GM04504 (cell line): ENCODE results near the gene TRIM7.
A peak's percentile ranks its signal among the peaks of the same experiment; 100 is the strongest.

Experiments
- DNase-seq: peaks from one replicate; pipeline ENCODE4 v3.0.0-alpha.2; 2012; ENCODE audit warnings: low read depth

Gene TRIM7

DNA sequence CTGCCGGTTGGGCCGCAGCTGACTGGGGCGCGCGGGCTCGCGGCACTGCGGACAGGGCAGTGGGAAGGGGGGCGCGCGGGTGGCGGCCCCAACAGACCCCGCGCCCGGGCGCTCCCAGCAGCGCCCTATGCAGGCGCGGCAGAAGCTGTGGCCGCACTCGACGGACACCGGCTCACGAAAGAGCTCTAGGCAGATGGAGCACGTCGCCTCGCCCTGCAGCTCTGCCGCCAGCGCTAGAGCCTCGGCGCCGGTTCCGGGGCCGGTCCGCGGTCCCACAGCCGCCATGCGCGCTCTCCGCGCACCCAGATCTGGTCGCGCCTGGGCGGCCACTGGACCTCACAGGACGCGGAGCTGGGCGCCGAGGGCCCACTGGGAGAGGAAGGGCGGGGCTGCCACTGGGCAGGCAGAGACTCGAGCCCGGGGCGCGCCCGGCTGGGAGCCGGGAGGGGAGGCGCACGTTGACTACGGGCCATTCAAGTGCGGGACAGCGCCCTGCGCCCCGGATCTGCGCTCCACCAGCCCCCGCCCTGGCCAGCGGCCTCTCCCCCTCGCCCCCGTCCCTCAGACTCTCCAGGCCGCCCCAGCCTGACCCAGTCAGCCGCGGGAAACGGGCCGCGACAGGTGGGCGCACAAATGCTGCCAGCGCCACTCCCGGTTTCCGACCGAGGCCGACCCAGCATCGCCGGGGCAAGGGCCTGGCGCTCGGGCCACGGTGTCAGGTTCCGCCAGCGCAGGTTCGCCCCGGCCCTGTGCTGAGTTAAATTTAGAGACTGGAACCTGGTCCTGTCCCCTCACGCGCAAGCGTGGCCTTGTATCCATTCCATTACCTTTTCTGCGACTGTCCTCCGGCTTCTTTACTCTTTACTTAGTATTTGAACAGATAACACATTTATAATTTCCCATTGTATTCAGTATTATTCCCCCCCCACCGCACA, at the start of gene TRIM7:
Gene TRIM7, minus strand, starts transcription at position 371 of the 935 bp plus-strand sequence. Its CDS starts 86 bp downstream, at position 285.
- DNase-seq = no peak

DNA sequence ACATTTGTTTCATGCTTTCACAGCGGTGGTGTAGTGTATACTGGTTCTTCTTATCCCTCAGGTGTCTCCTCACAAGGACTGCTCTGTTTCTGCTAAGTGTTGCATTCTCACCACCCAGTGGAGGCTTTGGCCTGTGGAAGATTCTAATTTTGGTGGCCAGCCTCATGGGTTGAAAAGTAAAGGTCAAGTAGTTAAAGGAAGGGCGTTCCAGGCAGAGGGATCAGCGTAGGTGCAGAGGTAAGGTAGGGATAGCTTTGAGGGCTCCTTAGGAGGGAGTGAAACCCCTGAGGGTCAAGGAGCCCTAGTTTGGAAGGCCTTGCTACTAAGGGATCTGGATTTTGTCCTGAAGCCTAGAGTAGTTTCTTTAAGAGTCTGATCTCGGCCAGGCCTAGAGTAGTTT, 43.3 kb upstream of the TRIM7 start:
- no peak for DNase-seq

GRCh38 chr5:181246276-181247049, 41.5 kb upstream of the TRIM7 start:
- DNase-seq = peak; percentile 81

DNA sequence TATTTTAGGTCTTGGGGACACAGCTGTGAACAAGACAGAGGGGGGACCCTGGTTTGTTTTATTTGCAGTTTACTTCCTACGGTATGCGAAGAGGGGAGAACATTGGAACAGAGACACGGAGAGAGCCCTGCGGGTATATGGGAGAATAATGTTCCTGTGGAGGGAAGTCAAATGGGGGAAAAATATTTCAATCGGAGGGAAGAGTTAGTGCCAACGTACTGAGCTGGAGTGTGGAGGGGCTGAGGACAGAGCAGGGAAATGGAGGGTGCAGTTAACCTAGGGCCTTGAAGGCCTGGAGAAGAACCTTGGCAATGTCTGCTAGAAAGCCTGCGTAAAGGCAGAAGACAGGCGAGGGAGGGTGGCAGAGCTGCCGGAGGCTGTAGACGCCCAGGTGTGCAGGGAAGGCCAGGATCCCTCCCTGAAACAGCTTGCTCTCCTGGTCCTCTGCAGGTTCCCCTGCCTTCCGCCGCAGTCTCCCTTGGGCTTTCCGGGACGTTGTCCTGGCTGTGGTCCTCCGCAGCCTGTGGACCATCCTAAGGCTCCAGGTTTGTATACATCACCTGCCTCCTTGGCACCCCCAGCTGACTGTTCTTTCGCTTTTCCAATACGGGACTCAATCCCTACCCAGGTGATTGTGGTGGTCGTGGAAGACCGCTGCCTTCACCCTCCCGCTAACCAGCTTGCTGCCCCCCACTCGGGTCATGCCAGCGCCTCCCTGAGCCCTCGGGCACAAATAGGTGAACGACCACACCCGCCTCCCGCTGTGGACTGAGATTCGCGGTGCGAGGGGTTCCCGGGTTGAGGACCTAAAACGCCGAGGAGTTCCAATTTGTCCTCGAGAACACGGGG, 40.7 kb upstream of the TRIM7 start:
- no peak for DNase-seq

DNA sequence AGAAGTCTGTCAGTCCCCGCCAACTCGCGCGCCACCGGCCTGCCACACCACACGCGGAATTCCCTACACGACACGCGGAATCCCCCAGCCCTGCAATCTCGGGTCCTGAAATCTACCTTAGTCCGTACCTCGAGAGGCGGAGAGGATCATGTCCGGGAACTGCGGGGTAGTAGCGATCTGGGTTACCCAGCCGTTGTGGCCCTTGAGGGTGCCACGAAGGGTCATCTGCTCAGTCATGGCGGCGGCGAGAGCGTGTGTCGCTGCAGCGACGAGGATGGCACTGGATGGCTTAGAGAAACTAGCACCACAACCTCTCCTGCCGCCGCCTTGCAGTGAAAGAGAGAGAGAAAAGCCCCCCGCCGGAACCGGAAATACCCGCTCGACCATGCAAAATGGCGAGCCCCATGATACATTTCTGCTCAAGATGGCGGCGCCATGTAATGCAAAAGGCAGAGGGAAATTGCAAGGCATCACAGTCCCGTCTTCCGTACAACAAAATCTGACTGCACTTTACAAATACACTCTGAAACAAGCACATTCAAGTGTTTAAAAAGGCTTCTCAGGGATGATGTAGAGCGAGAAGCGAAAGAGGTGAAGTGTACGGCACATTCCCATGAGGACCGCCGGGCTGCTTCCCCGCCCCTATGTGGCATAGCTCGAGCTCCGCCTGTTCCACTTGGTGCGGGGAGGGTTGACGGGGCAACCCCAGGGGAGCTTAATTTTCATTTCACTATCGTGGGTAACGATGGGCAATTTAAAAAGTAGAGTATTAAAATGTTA, 38.8 kb upstream of the TRIM7 start, which contains the start of gene RACK1:
Gene RACK1, minus strand, starts transcription at position 343 of the 780 bp plus-strand sequence. Its CDS starts 106 bp downstream, at position 237.
- peak; percentile 72 for DNase-seq

DNA sequence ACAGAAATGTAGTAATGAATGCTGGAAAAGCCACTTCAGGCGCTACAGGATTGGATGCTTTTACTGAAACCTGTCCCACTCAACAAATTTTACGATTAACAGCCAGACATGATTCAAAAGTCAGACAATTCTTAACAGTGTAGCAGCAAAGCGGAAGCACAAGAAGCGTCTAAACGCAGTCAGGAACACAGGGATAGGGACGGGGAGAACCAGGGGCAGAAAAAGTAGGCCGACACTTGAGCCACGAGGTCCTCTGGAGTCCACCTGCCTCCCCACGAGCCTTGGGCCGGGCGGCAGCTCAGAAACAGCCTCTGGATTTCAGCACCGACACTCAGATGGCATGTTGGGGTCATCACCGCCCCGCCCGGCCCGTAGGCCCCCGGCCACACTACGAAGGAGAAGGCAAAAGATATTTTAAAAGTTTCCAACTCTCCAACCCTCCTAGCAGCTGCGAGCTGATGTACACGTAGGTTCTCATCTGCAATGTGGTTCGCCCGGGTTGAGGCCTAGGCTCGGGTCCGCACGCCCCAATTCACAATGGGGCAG, 38.1 kb upstream of the TRIM7 start:
- DNase-seq = no peak

- DNase-seq = no peak
Observed at GRCh38 chr5:181242031-181242451, 37.0 kb upstream of the TRIM7 start.

DNA sequence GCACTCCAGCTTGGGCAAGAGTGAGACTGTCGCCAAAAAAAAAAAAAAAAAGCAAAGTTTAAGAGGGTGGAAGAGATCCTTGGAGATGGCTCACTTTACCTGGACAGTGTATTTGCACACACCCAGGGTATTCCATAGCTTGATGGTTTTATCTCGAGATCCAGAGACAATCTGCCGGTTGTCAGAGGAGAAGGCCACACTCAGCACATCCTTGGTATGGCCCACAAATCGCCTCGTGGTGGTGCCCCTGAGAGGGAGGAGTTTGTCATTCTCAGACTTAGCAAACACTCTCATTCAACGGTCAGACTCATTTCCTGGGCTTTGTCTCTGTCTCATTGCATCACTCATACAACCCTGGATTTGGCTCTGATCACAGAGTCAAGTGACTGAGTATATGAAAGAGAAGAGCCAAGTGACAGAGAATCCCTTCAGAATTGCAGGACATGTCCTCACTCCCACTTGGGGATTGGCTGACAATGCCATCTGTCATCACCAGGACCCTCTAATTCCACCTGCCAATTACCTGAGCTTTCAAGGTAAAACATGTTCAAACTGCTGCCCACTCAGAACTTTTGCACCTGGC, 36.5 kb upstream of the TRIM7 start:
- DNase-seq = peak; percentile 75

DNA sequence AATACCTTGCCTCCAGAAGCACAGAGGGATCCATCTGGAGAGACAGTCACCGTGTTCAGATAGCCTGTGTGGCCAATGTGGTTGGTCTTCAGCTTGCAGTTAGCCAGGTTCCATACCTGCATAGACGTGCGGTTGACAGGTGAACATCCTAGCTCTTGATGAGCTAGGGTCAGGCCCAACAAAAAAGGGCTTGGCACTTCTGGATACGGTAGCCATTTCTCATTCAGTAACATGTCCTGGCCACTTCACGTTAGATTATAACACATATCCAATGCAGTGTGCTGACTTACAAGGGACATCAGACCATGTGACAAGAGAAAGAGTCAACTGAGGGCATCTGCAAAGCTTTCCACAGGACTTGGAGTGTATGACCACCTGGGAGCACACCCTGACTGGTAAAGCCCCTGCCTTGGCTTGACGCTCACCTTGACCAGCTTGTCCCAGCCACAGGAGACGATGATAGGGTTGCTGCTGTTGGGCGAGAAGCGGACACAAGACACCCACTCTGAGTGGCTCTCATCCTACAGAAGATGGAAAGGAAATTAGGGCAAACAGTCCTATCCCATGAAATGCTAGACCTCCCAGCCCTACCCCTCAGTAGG, 34.2 kb upstream of the TRIM7 start:
- DNase-seq = no peak

DNA sequence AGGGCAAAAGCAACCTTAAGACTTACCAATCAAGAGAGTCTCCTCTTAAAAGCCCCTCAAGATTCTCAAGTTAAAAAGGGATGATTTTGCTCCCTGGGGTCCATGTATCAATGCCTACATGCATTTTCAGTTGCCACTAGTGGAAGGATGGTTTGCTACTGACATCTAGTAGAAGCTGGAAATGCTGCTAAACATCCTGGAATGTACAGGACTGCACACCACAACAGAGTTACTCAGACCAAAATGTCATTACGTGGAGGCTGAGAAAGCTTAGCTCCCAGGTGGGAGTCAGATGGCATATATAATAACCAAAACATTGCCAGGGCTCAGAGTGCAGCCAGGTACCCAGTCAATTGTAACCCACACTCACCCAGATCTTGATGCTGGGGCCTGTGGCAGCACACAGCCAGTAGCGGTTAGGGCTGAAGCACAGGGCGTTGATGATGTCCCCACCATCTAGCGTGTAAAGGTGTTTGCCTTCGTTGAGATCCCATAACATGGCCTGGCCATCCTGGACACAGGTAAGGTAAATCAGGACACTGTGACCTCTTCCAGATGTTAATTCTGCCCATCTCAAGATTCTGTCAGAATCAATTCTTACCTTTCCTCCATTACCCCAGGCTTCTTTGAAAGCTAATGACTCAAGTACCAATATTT, 32.9 kb upstream of the TRIM7 start:
- DNase-seq = no peak

DNA sequence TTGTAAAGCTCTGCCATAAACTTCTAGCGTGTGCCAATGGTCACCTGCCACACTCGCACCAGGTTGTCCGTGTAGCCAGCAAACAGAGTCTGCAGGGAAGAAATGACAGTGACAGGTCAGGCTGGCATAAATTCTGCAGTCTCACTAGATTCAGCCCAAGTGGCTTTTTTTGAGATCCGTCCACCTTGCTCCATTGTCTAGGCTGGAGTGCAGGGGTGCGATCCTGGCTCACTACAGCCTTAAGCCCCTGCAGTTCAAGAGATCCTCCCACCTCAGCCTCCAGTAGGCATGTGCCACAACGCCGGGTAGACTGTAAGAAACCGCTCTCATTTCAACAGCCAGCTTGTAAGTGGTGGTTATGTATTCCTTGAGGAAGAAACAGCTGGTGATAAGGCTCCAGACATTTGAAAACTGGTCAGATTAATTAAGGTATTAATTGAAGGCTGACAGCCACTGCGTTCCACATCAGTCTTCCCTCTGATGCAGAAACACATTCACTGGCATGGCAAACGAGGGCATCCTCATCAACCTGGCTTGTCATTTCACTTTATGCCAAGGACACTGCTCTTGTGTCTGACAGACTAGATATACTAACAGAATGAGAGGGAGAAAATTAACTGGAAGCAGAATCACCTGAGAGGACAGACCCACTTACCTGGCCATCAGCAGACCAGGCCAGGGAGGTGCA, 32.1 kb upstream of the TRIM7 start:
- no peak for DNase-seq

GRCh38 chr5:181236471-181236870, 31.5 kb upstream of the TRIM7 start:
- no peak for DNase-seq

GRCh38 chr5:181235689-181236366, 30.8 kb upstream of the TRIM7 start:
- DNase-seq = no peak

GRCh38 chr5:181235323-181235688, 30.3 kb upstream of the TRIM7 start:
- DNase-seq = no peak

- DNase-seq = no peak
Observed at GRCh38 chr5:181234455-181235306, 29.7 kb upstream of the TRIM7 start.

GRCh38 chr5:181233801-181234454, 28.9 kb upstream of the TRIM7 start:
- no peak for DNase-seq
